H9 (cell line): Measurements from ENCODE around the gene FAM210A. TPM values are rescaled to one million over a fixed set of nuclear protein-coding genes. Genes with fewer than 3 reads are reported as not detected.

Experiments
- DNase-seq: peaks from one replicate; pipeline ENCODE4 v3.0.0-alpha.2; 2017
- H2AFZ ChIP-seq: one replicate; pipeline ENCODE4 v1.6.1; 2013; ENCODE audit warnings: mild to moderate bottlenecking, low read length, control low read depth, moderate library complexity
- H2AK5ac ChIP-seq: 2 replicates; pipeline ENCODE4 v1.6.1; 2013; ENCODE audit warnings: low read length, control low read depth, mixed read lengths; ENCODE audit not compliant: insufficient read length
- H2BK120ac ChIP-seq: one replicate; pipeline ENCODE4 v1.6.1; 2013; ENCODE audit warnings: low read depth, mild to moderate bottlenecking, low read length, control low read depth, inconsistent platforms; ENCODE audit not compliant: poor library complexity, severe bottlenecking
- H2BK12ac ChIP-seq: 2 replicates; pipeline ENCODE4 v1.6.1; 2013; ENCODE audit warnings: low read length, control low read depth, mixed read lengths, low read depth; ENCODE audit not compliant: insufficient read length
- H2BK15ac ChIP-seq: 2 replicates; pipeline ENCODE4 v1.6.1; 2013; ENCODE audit warnings: low read depth, low read length, control low read depth
- H2BK20ac ChIP-seq: one replicate; pipeline ENCODE4 v1.6.1; 2013; ENCODE audit warnings: low read depth, mild to moderate bottlenecking, low read length, control low read depth, inconsistent platforms; ENCODE audit not compliant: poor library complexity, severe bottlenecking
- H2BK5ac ChIP-seq: 2 replicates; pipeline ENCODE4 v1.6.1; 2013; ENCODE audit warnings: low read length, control low read depth, mixed read lengths; ENCODE audit not compliant: insufficient read length
- H3K14ac ChIP-seq: 2 replicates; pipeline ENCODE4 v1.6.1; 2013; ENCODE audit warnings: low read length, control low read depth; ENCODE audit not compliant: insufficient read depth
- H3K18ac ChIP-seq: 2 replicates; pipeline ENCODE4 v1.6.1; 2013; ENCODE audit warnings: low read depth, mild to moderate bottlenecking, mixed read lengths, low read length, control low read depth; ENCODE audit not compliant: insufficient read length
- H3K23ac ChIP-seq: 2 replicates; pipeline ENCODE4 v1.6.1; 2013; ENCODE audit warnings: low read length, control low read depth, mixed read lengths, low read depth; ENCODE audit not compliant: insufficient read length
- H3K23me2 ChIP-seq: 2 replicates; pipeline ENCODE4 v1.6.1; 2013; ENCODE audit warnings: low read depth, mild to moderate bottlenecking, mixed read lengths, low read length, control low read depth; ENCODE audit not compliant: insufficient read length, poor library complexity, severe bottlenecking
- H3K27ac ChIP-seq: 2 replicates; pipeline ENCODE4 v1.5.1; 2013; ENCODE audit warnings: low read length, control low read depth, mixed read lengths, low read depth; ENCODE audit not compliant: insufficient read length
- H3K27me3 ChIP-seq: 2 replicates; pipeline ENCODE4 v1.6.1; 2013; ENCODE audit warnings: low read length, control low read depth, inconsistent platforms; ENCODE audit not compliant: insufficient read depth
- H3K4ac ChIP-seq: 2 replicates; pipeline ENCODE4 v1.6.1; 2013; ENCODE audit warnings: low read depth, mild to moderate bottlenecking, control low read depth, inconsistent platforms, low read length, moderate library complexity
- H3K4me1 ChIP-seq: 2 replicates; pipeline ENCODE4 v1.6.1; 2013; ENCODE audit warnings: low read length, control low read depth, inconsistent platforms; ENCODE audit not compliant: insufficient read depth
- H3K4me2 ChIP-seq: 2 replicates; pipeline ENCODE4 v1.6.1; 2013; ENCODE audit warnings: low read length, control low read depth, mixed read lengths; ENCODE audit not compliant: insufficient read length, insufficient read depth
- H3K56ac ChIP-seq: 2 replicates; pipeline ENCODE4 v1.6.1; 2013; ENCODE audit warnings: low read depth, mild to moderate bottlenecking, mixed read lengths, low read length, control low read depth; ENCODE audit not compliant: insufficient read length
- H3K79me1 ChIP-seq: 2 replicates; pipeline ENCODE4 v1.6.1; 2013; ENCODE audit warnings: low read depth, mild to moderate bottlenecking, moderate library complexity, low read length, control low read depth, inconsistent platforms; ENCODE audit not compliant: insufficient read depth, poor library complexity, severe bottlenecking
- H3K79me2 ChIP-seq: 2 replicates; pipeline ENCODE4 v1.6.1; 2013; ENCODE audit warnings: low read length, control low read depth, inconsistent platforms; ENCODE audit not compliant: insufficient read depth
- H3K9ac ChIP-seq: 2 replicates; pipeline ENCODE4 v1.6.1; 2013; ENCODE audit warnings: low read length, control low read depth, mixed read lengths; ENCODE audit not compliant: insufficient read length; ENCODE audit errors: extremely low read depth
- H3K9me3 ChIP-seq: one replicate; pipeline ENCODE4 v1.6.1; 2013; ENCODE audit warnings: low read depth, low read length, inconsistent platforms; ENCODE audit not compliant: control insufficient read depth
- H3T11ph ChIP-seq: one replicate; pipeline ENCODE4 v1.6.1; 2013; ENCODE audit warnings: mild to moderate bottlenecking, low read length, control low read depth, inconsistent platforms
- H4K20me1 ChIP-seq: one replicate; pipeline ENCODE4 v1.6.1; 2013; ENCODE audit not compliant: control insufficient read depth, insufficient read length, insufficient read depth
- H4K5ac ChIP-seq: 2 replicates; pipeline ENCODE4 v1.6.1; 2013; ENCODE audit warnings: low read depth, mild to moderate bottlenecking, mixed read lengths, low read length, control low read depth; ENCODE audit not compliant: insufficient read length
- H4K8ac ChIP-seq: replicated peaks from 2 replicates; pipeline ENCODE4 v1.6.1; 2013; ENCODE audit warnings: low read length, control low read depth, mixed read lengths, low read depth; ENCODE audit not compliant: insufficient read length
- H4K91ac ChIP-seq: 2 replicates; pipeline ENCODE4 v1.6.1; 2013; ENCODE audit warnings: low read depth, mild to moderate bottlenecking, moderate library complexity, mixed read lengths, low read length, control low read depth; ENCODE audit not compliant: insufficient read length
- H3K27ac Mint-ChIP-seq, 3 experiments: 2 replicates in 2 of 3; 3 replicates in 1 of 3; pipeline ENCODE4 v1.8.0; 2020 to 2021; ENCODE audit warnings: mixed read lengths in 3 of 3, mild to moderate bottlenecking in 1 of 3, moderate library complexity in 1 of 3
- H3K27me3 Mint-ChIP-seq: 2 replicates; pipeline ENCODE4 v1.8.0; 2021; ENCODE audit warnings: low read depth, mild to moderate bottlenecking, moderate library complexity, mixed read lengths
- H3K36me3 Mint-ChIP-seq, 3 experiments: 2 replicates in 2 of 3; 3 replicates in 1 of 3; pipeline ENCODE4 v1.8.0; 2020 to 2021; ENCODE audit warnings: low read depth in 3 of 3, mixed read lengths in 3 of 3; ENCODE audit not compliant: insufficient read depth in 1 of 3
- H3K4me1 Mint-ChIP-seq, 2 experiments: 2 replicates each; pipeline ENCODE4 v1.8.0; 2020; ENCODE audit warnings: mixed read lengths in 2 of 2
- H3K4me3 Mint-ChIP-seq, 2 experiments: 2 replicates in 1 of 2; 3 replicates in 1 of 2; pipeline ENCODE4 v1.8.0; 2020 to 2021; ENCODE audit warnings: mild to moderate bottlenecking in 2 of 2, mixed read lengths in 2 of 2, moderate library complexity in 1 of 2
- H3K9me3 Mint-ChIP-seq, 2 experiments: 2 replicates in 1 of 2; 3 replicates in 1 of 2; pipeline ENCODE4 v1.8.0; 2020; ENCODE audit warnings: mild to moderate bottlenecking in 2 of 2, mixed read lengths in 2 of 2, moderate library complexity in 1 of 2
- CTCF ChIP-seq: fragments of 200-600 bp; sonication (generic); conservative IDR thresholded peaks from 3 replicates; pipeline ENCODE4 v1.8.0; 2021; ENCODE audit warnings: antibody characterized with exemption, mild to moderate bottlenecking
- WGBS: extraction: QIAGEN DNeasy Blood & Tissue Kit; methylation state at CpG from one replicate; pipeline ENCODE4 v1.1.7; 2013; ENCODE audit warnings: missing lambda C conversion rate, low lambda C conversion rate, mixed read lengths; ENCODE audit not compliant: insufficient read length; ENCODE audit errors: extremely low coverage; 5-methylcytosine and 5-hydroxymethylcytosine counted together
- total RNA-seq: library from RNA; stranded (reverse); gene quantifications from 2 replicates; pipeline ENCODE4 v1.2.1, GENCODE V29; 2021

Gene FAM210A
- total RNA-seq, 1 experiment from 2014 or later = 22.5 TPM

GRCh38 chr18:13613591-13614501 is 112.5 kb downstream of the FAM210A start:
- Histone ChIP-seq H3K4me1 (no peaks in the 10 kb centered on the region), H3K79me2 (no peaks in the 10 kb centered on the region), H2BK120ac (no peak overlapping the region), H3K4ac (no peak overlapping the region), H2BK5ac (no peak overlapping the region), H3K18ac (no peak overlapping the region), H3K4me2 (no peak overlapping the region), H4K5ac (no peak overlapping the region), H3K23me2 (no peaks in the 10 kb centered on the region), H4K20me1 (no peaks in the 10 kb centered on the region), H2BK12ac (peak overlapping the region; percentile 45), H3K27ac (no peak overlapping the region), H3K9ac (no peak overlapping the region), H3K79me1 (no peaks in the 10 kb centered on the region), H4K91ac (no peak overlapping the region), H3K56ac (no peak overlapping the region), H3T11ph (no peak overlapping the region), H2AFZ (no peak overlapping the region), H2BK15ac (no peak overlapping the region), H3K14ac (no peak overlapping the region; the same call in 1 of the 2 replicates), H2BK20ac (no peak overlapping the region), H3K23ac (no peak overlapping the region), H3K27me3 (no peaks in the 10 kb centered on the region; the same call in 1 of the 2 replicates), H4K8ac (no peak overlapping the region), H2AK5ac (no peak overlapping the region), H3K9me3 (no peaks in the 10 kb centered on the region)
- TF ChIP-seq CTCF = no peak
- Mint-ChIP-seq H3K4me3 (no peak overlapping the region), H3K36me3 (no peaks in the 10 kb centered on the region), H3K4me1 (peaks cover 17 to 22% of the 10 kb centered on the region in 2 experiments), H3K27me3 (peaks cover 16% of the 10 kb centered on the region), H3K9me3 (no peaks in the 10 kb centered on the region), H3K27ac (peak overlapping the region in 1 of 3 experiments; percentile 16; a peak in 1 of 7 replicates)
- no peak for DNase-seq
- WGBS = no CpG with 5 or more reads among the region's 21 CpGs

Other genes starting within 250 kb of the FAM210A start
- gene RNMT, start 115 bp upstream of the FAM210A start, total RNA-seq = 61.8 and 66.3 TPM in 2 replicates
- not detected in 2 replicates for gene MC5R, start 97.6 kb upstream of the FAM210A start, total RNA-seq
- gene MC2R, start 189.0 kb upstream of the FAM210A start, total RNA-seq = not detected in 2 replicates